GM21619 (cell line): ENCODE data around the gene ITIH5.
"Not testable (repeated sequence)": the region's sequence is repeated elsewhere in the genome, so short reads cannot be mapped to it uniquely, and the experiment has no call there.

ENCODE experiments used
- ATAC-seq: cut with Tn5 transposase; IDR thresholded peaks from one replicate; pipeline ENCODE4 v1.9.1; 2021; ENCODE audit not compliant: unreplicated experiment

Gene ITIH5

GRCh38 chr10:7666253-7667023 lies at the start of gene ITIH5:
TSS of gene ITIH5 (minus strand) at chr10:7666966. CDS start at chr10:7666892, 74 bp downstream.
- ATAC-seq = no peak

- ATAC-seq = no peak
These were observed 48.7 kb upstream of the ITIH5 start for GRCh38 chr10:7715515-7715914.

DNA sequence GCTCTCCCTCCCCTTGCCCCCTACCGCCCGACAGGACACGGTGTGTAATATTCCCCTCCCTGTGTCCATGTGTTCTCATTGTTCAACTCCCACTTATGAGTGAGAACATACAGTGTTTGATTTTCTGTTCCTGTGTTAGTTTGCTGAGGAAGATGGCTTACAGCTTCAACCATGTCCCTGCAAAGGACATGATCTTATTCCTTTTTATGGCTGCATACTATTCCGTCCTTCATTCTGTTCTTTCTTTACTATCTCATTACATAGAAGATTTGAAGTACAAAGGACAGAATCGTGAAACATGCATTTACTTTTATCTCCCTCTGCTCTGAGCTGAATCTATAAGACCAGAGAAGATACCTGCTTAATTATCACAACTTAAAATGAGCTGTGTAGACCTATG lies 44.3 kb upstream of the ITIH5 start:
- not testable (repeated sequence) for ATAC-seq

DNA sequence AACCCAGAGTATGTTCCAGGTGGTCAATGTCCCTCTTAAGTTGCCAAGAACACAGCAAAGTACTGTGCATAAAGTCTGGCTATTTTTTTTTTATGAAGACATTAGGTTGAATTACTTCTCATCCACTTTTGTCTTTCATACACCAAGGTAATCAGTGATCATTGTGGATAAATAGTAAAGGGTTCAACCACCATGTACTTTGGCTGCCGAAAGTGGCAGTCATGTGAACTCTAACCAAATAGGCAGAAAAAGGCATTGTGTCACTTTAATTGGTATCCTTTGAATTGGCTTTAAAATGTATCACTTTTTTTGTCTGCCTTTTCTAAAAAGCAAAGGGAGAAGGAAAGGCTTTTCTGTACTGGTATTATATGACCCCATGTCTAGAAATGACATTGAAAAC lies 43.7 kb upstream of the ITIH5 start:
- no peak for ATAC-seq

- ATAC-seq = no peak
These were observed 42.1 kb upstream of the ITIH5 start for GRCh38 chr10:7708832-7709231.

DNA sequence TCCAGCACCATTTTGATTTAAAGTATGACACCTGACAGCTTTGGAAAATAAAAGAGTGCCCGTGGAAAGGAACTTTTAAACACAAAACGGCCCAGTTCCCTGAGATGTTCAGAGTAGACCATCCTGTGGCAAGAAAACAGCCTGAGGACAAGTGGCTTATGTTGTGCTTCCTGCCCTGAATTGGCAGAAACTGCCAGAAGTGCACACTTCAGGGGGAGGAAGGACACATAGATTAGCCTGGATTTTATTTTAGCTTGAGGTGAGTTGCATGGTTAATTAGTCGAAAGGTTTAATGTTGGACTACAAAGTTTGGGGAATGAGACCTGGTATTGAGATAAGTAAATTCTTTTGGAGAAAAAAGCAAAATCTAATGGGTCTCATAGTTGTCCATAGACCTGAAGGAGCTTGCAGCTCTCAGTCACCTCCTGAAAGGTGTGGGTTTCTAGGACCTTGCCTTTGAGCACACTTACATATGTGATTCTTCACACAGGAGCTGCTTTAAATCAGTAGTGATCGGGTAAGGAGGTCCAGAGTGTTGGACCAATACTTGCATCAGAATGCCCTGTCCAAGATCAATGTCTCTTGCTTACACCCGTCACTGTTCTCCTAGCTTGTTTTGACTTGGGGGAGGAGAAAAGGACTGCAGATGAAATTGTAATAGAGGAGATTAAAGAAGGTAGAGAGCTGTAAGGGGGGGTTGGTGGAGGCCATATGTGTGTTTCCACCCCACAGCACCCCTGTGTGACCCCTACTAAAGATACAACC lies 41.3 kb upstream of the ITIH5 start:
- no peak for ATAC-seq

GRCh38 chr10:7707102-7707501 lies 40.3 kb upstream of the ITIH5 start:
- ATAC-seq = no peak

GRCh38 chr10:7706534-7707073 lies 39.8 kb upstream of the ITIH5 start:
- ATAC-seq = no peak

- ATAC-seq = no peak
These were observed 38.6 kb upstream of the ITIH5 start for GRCh38 chr10:7705341-7705740.

DNA sequence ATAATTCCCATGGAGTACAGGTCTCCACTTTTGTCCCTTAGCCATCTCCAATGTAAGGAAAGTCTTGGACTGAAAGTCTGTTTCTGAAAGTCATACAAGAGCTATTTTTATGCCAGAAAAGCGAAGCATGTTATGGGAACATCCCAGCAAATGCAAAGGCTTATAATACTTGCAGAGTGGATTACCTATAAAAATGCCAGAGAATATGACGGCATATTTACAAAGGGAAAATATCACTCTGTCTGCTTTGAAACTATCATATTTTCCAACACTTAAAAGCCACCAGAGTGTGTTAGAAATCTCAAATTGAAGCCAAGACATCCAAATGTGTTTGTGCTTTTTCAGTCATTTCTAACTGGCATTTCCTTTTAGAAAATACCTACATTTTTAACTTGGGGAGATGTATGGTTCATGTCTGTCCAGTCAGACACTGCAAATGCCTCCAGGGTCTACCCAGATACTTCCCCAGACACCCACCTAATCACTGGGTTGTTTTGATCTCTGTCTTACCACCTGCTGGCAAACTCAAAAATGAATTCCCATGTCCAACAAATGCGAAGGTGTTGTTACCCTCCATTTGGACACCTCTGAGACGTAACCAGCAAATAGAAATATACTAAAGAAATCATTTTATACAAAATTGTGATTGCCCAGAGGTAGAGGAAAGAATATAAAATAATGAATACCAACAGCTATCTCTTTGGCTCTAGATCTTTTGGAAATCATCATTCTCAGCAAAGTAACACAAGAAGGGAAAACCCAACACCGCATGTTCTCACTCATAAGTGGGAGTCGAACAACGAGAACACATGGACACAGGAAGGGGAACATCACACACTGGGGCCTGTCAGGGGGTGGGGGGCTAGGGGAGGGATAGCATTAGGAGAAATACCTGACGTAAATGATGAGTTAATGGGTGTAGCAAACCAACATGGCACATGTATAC lies 37.6 kb upstream of the ITIH5 start:
- no peak for ATAC-seq

- no peak for ATAC-seq
These were observed 36.4 kb upstream of the ITIH5 start, which contains the start of gene ITIH2 for GRCh38 chr10:7703140-7703539. TSS of gene ITIH2 (plus strand) at chr10:7703316. CDS start at chr10:7703435, 119 bp downstream.

DNA sequence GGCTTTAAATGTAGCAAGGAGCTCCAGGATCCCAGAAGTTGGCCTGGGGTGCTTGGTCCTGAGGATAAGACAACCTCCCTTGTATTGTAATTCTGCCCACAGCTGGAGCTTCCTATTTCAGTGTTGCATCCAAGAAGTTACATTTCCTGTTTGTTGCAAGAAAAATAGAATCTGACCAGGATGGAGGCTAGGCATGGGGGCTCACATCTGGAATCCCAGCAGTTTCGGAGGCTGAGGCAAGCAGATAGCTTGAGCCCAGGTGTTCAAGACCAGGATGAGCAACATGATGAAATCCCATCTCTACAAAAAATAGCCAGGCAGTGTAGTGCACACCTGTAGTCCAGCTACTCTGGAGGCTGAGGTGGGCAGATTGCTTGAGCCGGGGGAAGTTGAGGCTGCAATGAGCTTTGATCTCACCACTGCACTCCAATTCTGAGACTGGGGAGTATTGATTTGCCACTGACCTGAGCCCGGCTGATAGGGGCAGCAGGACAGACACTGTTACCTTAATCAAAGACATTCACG lies 35.6 kb upstream of the ITIH5 start:
- ATAC-seq = no peak

- no peak for ATAC-seq
These were observed 34.5 kb upstream of the ITIH5 start for GRCh38 chr10:7701158-7701742.

GRCh38 chr10:7700577-7701125 lies 33.9 kb upstream of the ITIH5 start:
- ATAC-seq = no peak

DNA sequence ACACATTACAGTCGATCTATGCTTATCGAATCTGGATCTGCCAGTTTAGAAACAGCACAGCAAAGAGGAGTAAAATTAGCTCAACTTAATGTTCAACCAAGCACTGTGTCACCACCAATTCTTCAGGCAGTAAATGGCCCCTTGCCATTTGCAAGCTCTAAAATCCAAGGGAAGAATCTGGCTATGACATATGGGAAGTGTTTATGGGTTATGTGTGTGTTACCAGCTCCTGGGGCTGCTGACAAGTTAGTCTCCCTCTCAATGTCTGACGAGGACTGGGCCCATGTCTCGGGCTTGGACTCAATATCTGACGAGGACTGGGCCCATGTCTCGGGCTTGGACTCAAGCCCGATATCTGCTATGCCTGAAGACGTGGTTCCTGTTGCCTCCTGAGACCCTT lies 30.7 kb upstream of the ITIH5 start:
- no peak for ATAC-seq

DNA sequence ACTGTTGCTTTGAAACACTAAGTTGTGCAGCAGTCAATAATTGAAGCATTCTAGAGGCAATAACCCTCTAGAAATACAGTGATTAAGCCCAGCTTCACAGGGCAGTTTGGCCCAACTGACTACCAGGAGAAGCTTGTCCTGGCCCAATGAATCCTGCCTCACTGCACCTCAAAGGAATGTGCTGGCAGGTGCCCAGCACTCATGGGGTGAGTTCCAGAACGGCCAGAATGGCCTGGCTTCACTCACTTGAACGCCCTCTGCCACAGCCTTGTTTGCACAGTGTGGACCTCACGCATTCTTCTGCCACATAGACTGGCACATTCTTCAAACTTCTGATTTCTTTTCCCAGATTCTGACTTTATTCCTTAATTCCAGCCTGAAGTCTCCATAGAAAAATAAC lies 29.8 kb upstream of the ITIH5 start:
- no peak for ATAC-seq

DNA sequence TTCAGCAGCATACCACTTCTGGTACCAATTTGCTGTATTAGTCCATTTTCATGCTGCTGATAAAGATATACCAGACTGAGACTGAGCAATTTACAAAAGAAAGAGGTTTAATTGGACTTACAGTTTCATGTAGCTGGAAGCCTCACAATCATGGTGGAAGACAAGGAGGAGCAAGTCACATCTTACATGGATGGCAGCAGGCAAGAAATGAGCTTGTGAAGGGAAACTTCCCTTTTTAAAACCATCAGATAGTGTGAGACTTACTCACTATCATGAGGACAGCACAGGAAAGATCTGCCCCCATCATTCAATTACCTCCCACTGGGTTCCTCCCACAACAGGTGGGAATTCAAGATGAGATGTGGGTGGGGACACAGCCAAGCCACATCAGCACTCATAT lies 26.4 kb upstream of the ITIH5 start:
- ATAC-seq = not testable (repeated sequence)

GRCh38 chr10:7692368-7692767 lies 25.6 kb upstream of the ITIH5 start:
- ATAC-seq = not testable (repeated sequence)

DNA sequence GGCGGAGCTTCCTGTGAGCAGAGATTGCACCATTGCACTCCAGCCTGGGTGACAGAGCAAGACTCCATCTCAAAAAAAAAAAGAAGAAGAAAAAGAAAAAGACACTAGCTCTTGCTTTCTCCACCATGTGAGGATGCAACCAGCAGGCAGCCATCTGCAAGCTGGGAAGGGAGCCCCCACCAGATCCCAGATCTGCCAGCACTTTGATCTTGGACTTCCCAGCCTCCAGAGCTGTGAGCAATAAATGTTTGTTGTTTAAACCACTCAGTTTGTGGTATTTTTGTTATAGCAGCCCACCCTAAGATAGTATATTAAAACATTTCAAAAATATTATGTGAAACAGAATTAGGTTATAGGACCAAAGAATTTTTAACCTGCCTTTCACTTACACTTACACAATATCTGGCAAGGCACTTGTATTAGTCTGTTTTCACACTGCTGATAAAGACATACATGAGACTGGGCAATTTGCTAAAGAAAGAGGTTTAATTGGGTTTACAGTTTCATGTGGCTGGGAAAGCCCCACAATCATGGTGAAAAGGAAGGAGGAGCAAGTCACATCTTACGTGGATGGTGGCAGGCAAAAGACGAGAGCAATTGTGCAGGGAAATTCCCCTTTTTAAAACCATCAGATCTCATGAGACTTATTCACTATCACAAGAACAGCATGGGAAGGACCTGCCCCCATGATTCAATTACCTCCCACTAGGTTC lies 24.3 kb upstream of the ITIH5 start:
- ATAC-seq = not testable (repeated sequence)
